Gastrocnemius medialis (tissue), 4 donors: ENCODE measurements around the gene MEX3B. TPM values are rescaled to one million over a fixed set of nuclear protein-coding genes. Genes with fewer than 3 reads are reported as not detected.
"Not testable (repeated sequence)": the region's sequence is repeated elsewhere in the genome, so short reads cannot be mapped to it uniquely, and the experiment has no call there.

Experiments used
- ATAC-seq, 2 donors: fragments of 150-250 bp; one replicate each; pipeline ENCODE4 v1.9.1; 2016
- DNase-seq, 2 donors: peaks; one replicate each; pipeline ENCODE4 v3.0.0-alpha.2; 2019
- H3K27ac ChIP-seq, 4 donors: fragments of 200-600 bp; sonication (generic); 1 replicate in 1 of 4; 2 replicates in 3 of 4; pipeline ENCODE4 v1.5.1; 2016 to 2018; ENCODE audit warnings: mild to moderate bottlenecking in 2 of 4, moderate library complexity in 1 of 4
- H3K27me3 ChIP-seq, 3 donors: fragments of 200-600 bp; sonication (generic) in 2 of 3; 1 replicate in 1 of 3; 2 replicates in 2 of 3; pipeline versions ENCODE4 v1.5.1 to v1.6.0; 2016 to 2019; ENCODE audit warnings: mild to moderate bottlenecking in 1 of 3, moderate library complexity in 1 of 3
- H3K36me3 ChIP-seq, 2 donors: fragments of 200-600 bp; sonication (generic) in 1 of 2; one replicate each; pipeline ENCODE4 v1.5.1; 2017 to 2018
- H3K4me1 ChIP-seq, 2 donors: fragments of 200-600 bp; sonication (generic) in 1 of 2; one replicate each; pipeline ENCODE4 v1.5.1; 2016 to 2017; ENCODE audit warnings: mild to moderate bottlenecking in 2 of 2
- H3K4me3 ChIP-seq, 4 donors: fragments of 200-600 bp; sonication (generic) in 3 of 4; 1 replicate in 1 of 4; 2 replicates in 3 of 4; pipeline ENCODE4 v1.5.1; 2016 to 2019; ENCODE audit warnings: mild to moderate bottlenecking in 2 of 4
- H3K9me3 ChIP-seq, 3 donors: fragments of 200-600 bp; sonication (generic) in 2 of 3; 1 replicate in 1 of 3; 2 replicates in 2 of 3; pipeline ENCODE4 v1.5.1; 2016 to 2019
- CTCF ChIP-seq, 5 experiments: fragments of 450-650 bp in 3 of 5; fragments of 200-600 bp in 2 of 5; sonication (generic) in 2 of 5; IDR thresholded peaks in 4 of 5; conservative IDR thresholded peaks in 1 of 5; 1 replicate in 4 of 5; 2 replicates in 1 of 5; pipeline ENCODE4 v1.5.1; 2016 to 2019; ENCODE audit warnings: antibody characterized with exemption in 5 of 5, mild to moderate bottlenecking in 3 of 5, moderate library complexity in 3 of 5
- POLR2A ChIP-seq, 2 donors: fragments of 450-650 bp; IDR thresholded peaks; one replicate each; pipeline ENCODE4 v1.6.1; 2017; ENCODE audit warnings: antibody characterized with exemption in 2 of 2, mild to moderate bottlenecking in 2 of 2, moderate library complexity in 2 of 2
- in situ Hi-C, 4 donors: fragments of 200-750 bp; cut with MboI; loops; one replicate each; pipeline versions ENCODE4 v1.15.0 to v1.8.0; 2017; ENCODE audit warnings: low sequenced_read_pairs in 4 of 4
- intact Hi-C: fragments of 100-400 bp; cut with DNase I; formaldehyde crosslinking; loops from one replicate; pipeline ENCODE4 v1.15.1; 2023; ENCODE audit warnings: low total_unique reads
- total RNA-seq, 4 donors: library from RNA; depleted of rRNA; stranded (reverse); fragments of >200 nt; gene quantifications; one replicate each; pipeline versions ENCODE4 v1.1.0 to v1.2.3, GENCODE V29; 2016

The MEX3B gene
- total RNA-seq, 4 donors from 2014 or later: 1.3 to 2.4 (median 1.4) TPM

- ATAC-seq (no peak), DNase-seq (no peak)
- no peak for TF ChIP-seq CTCF (IDR thresholded peaks at IDR 0.05 in 4 of 5, conservative IDR thresholded peaks at IDR 0.05 in 1 of 5)
- Histone ChIP-seq H3K27ac (no peak overlapping the region), H3K9me3 (no peaks in the 10 kb centered on the region), H3K4me3 (no peak overlapping the region), H3K27me3 (peaks cover 0 to 6% (median 0%) of the 10 kb centered on the region in 3 donors), H3K4me1 (peaks cover 15 to 20% of the 10 kb centered on the region in 2 donors), H3K36me3 (no peaks in the 10 kb centered on the region)
- intact Hi-C loops (loop anchor here (10.0 kb wide), 2 partner anchors 104 to 774 kb away; no protein-coding TSS in a partner anchor), in situ Hi-C loops (no loop called here)
Observed at GRCh38 chr15:82040390-82040789, 5.4 kb downstream of the MEX3B start.

- DNase-seq (no peak), ATAC-seq (no peak)
- Histone ChIP-seq H3K27me3 (peaks cover 0 to 6% (median 0%) of the 10 kb centered on the region in 3 donors), H3K4me1 (peaks cover 15 to 18% of the 10 kb centered on the region in 2 donors), H3K9me3 (no peaks in the 10 kb centered on the region), H3K36me3 (no peaks in the 10 kb centered on the region), H3K4me3 (no peak overlapping the region), H3K27ac (no peak overlapping the region)
- TF ChIP-seq CTCF (IDR thresholded peaks at IDR 0.05 in 4 of 5, conservative IDR thresholded peaks at IDR 0.05 in 1 of 5): no peak
- TF ChIP-seq POLR2A (IDR thresholded peaks at IDR 0.05): no peak
- intact Hi-C loops: loop anchor here (10.0 kb wide), 2 partner anchors 105 to 775 kb away; no protein-coding TSS in a partner anchor
- in situ Hi-C loops: no loop called here
Observed at GRCh38 chr15:82039871-82040270, 5.9 kb downstream of the MEX3B start.

GRCh38 chr15:82036461-82036860 is 9.4 kb downstream of the MEX3B start:
- Histone ChIP-seq H3K27me3 (no peaks in the 10 kb centered on the region), H3K36me3 (no peaks in the 10 kb centered on the region), H3K27ac (no peak overlapping the region), H3K9me3 (no peaks in the 10 kb centered on the region), H3K4me1 (peaks cover 7% of the 10 kb centered on the region in 2 donors), H3K4me3 (no peak overlapping the region)
- ATAC-seq (no peak), DNase-seq (no peak)
- in situ Hi-C loops: no loop called here
- TF ChIP-seq CTCF (IDR thresholded peaks at IDR 0.05 in 4 of 5, conservative IDR thresholded peaks at IDR 0.05 in 1 of 5) (no peak), POLR2A (IDR thresholded peaks at IDR 0.05) (no peak)
- intact Hi-C loops: no loop called here

GRCh38 chr15:82031871-82032270 is 13.9 kb downstream of the MEX3B start:
- intact Hi-C loops (no loop called here), in situ Hi-C loops (no loop called here)
- H3K4me1 ChIP-seq: no peaks in the 10 kb centered on the region
- H3K4me3 ChIP-seq: no peak overlapping the region
- TF ChIP-seq POLR2A (IDR thresholded peaks at IDR 0.05) (no peak), CTCF (IDR thresholded peaks at IDR 0.05 in 4 of 5, conservative IDR thresholded peaks at IDR 0.05 in 1 of 5) (no peak)
- H3K27ac ChIP-seq: no peak overlapping the region
- ATAC-seq: no peak
- no peaks in the 10 kb centered on the region for H3K27me3 ChIP-seq
- no peaks in the 10 kb centered on the region for H3K36me3 ChIP-seq
- H3K9me3 ChIP-seq: no peaks in the 10 kb centered on the region
- DNase-seq: no peak

- H3K27ac ChIP-seq: no peak overlapping the region
- intact Hi-C loops (no loop called here), in situ Hi-C loops (no loop called here)
- TF ChIP-seq CTCF (IDR thresholded peaks at IDR 0.05 in 4 of 5, conservative IDR thresholded peaks at IDR 0.05 in 1 of 5): no peak
- TF ChIP-seq POLR2A (IDR thresholded peaks at IDR 0.05): no peak
- H3K9me3 ChIP-seq: no peaks in the 10 kb centered on the region
- H3K36me3 ChIP-seq: no peaks in the 10 kb centered on the region
- no peaks in the 10 kb centered on the region for H3K4me1 ChIP-seq
- H3K27me3 ChIP-seq: no peaks in the 10 kb centered on the region
- H3K4me3 ChIP-seq: no peak overlapping the region
- DNase-seq (no peak), ATAC-seq (no peak)
Observed at GRCh38 chr15:82030176-82030575, 15.6 kb downstream of the MEX3B start.

- DNase-seq, H3K27ac ChIP-seq, intact Hi-C loops, H3K4me3 ChIP-seq, ATAC-seq, H3K4me1 ChIP-seq, in situ Hi-C loops, H3K36me3 ChIP-seq, H3K27me3 ChIP-seq, H3K9me3 ChIP-seq: not testable (repeated sequence)
Observed at GRCh38 chr15:82028163-82028562, 17.7 kb downstream of the MEX3B start.
